Astrocyte of the hippocampus (primary cell): Measurements from ENCODE around the gene GTF2A1L.
"Not testable (repeated sequence)": the region's sequence is repeated elsewhere in the genome, so short reads cannot be mapped to it uniquely, and the experiment has no call there.

Experiments used
- DNase-seq: peaks from one replicate; pipeline ENCODE4 v3.0.0; 2011; ENCODE audit warnings: low read depth, low spot score

Gene GTF2A1L

DNA sequence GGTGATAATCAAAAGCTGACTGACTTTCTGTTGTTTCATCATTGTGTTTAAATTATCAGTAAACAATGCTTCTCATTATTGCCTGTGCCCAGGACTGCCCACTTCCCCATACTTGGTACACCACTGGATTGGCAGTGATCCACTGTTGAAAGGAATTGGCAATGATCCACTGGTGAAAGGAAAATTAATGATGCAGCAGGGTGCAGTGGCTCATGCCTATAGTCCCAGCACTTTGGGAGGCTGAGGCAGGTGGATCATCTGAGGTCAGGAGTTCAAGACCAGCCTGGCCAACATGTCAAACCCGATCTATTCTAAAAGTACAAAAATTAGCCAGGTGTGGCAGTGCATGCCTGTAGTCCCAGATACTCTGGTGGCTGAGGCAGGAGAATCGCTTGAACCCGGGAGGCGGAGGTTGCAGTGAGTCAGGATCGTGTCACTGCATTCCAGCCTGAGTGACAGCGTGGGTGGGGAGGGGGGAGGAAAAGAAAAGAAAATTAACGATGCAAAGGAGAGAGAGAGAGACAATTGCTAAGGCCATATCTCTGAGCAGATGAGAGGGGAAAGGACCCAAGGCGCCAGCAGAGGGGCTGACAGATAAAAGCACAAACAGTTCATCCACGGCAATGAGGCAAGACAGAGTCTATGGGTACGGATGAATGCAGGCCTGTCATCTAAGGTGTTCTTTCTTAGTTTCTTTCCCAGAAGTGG, 10.2 kb upstream of the GTF2A1L start:
- DNase-seq, result peak; percentile 76

DNA sequence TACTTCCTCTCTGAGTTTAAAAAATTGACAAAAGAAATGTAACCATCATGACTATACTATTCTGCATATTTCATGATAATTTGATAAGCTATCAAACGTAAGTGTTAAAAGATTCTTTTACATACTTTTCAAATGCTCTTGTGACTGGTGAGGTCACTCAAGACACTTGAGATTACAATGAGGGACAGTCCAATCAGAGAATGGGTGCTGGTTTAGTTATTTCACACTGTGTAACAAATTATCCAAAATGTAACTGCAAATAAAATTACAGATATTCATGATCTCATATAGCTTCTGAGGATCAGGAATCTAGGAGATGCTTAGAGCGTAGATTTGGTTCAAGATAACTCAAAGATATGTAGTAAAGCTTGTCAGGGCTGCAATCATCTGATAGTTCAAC, 4.4 kb upstream of the GTF2A1L start:
- no peak for DNase-seq

DNA sequence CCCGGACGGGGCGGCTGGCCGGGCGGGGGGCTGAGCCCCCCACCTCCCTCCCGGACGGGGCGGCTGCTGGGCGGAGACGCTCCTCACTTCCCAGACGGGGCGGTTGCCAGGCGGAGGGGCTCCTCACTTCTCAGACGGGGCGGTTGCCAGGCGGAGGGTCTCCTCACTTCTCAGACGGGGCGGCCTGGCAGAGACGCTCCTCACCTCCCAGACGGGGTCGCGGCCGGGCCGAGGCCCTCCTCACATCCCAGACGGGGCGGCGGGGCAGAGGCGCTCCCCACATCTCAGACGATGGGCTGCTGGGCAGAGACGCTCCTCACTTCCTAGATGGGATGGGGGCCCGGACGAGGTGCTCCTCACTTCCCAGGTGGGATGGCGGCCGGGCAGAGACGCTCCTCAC, 3.1 kb upstream of the GTF2A1L start:
- not testable (repeated sequence) for DNase-seq

DNA sequence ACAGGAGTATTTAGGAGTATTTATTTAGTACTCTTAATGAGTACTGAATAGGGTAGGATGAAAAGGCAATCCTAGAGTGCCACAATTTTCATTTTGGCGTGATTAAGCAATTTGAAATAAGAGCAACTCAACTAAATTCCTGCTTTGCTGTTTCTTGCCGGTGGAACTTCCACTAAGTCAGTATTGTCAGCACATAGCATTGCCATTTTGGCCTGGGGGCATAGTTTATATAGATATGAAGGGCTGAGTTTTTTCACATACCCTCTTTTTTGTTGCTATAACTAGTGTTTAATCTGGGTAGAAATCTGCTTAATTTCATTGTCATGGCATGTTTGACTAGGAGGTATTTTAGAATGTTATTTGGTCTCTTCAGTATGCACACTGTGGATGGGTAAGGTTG, 1.9 kb downstream of the GTF2A1L start:
- no peak for DNase-seq

DNA sequence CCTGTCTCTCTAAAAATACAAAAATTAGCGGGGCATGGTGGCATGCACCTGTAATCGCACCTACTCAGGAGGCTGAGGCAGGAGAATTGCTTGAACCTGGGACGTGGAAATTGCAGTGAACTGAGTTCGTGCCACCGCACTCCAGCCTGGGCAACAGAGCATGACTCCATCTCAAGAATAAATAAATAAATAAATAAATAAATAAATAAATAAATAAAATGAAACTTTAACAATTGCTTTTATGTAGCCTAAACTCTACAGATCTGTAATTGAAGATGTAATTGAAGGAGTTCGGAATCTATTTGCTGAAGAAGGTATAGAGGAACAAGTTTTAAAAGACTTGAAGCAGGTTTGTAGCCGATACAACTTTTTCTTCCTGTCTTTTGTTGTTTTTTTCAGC, 2.9 kb downstream of the GTF2A1L start:
- DNase-seq, result no peak

DNA sequence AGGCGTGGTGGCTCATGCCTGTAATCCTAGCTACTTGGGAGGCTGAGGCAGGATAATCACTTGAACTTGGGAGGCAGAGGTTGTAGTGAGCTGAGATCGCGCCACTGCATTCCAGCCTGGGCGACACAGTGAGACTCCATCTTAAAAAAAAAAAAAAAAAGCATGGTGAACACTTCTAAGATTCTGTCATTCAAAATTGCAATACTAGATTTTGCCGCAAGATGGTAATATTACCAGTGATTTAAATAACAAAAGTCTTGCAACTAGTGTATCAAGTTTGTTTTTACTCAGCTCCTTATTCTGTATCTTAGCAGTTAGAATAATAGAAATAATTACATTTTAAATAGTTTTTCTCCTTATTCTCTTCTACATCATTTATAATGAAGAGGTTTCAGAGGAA, 5.0 kb downstream of the GTF2A1L start:
- not testable (repeated sequence) for DNase-seq

DNA sequence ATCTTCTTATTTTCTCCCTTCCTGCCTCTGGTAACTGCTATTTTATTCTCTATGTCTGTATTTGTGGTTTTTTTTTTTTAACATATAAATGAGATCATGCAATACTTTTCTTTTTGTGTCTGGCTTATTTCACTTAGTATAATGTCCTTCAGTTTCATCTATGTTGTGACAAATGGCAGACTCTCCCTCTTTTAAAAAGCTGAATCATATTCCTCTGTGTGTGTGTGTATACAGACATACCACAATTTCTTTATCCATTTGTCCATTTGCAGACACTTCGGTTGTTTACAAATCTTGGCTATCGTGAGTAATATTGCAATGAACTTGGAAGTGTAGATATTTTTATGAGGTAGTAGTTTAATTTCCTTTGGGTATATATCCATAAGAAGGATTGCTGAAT, 7.0 kb downstream of the GTF2A1L start:
- no peak for DNase-seq

DNA sequence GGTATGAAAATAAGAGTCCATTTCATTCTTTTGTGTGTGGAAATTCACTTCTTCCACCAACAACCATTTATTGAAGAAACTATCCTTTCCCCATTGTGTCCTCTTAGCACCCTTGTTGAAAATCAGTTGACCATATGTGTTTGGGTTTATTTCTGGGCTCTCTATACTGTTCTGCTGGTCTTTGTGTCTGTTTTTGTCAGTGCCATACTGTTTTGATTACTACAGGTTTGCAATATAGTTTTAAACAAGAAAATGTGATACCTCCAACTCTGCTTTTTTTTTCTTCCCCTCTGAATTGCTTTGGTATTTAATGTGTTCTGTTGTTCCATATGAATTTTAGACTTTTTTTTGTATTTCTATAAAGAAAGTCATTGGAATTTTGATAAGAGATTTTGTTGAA, 8.4 kb downstream of the GTF2A1L start:
- no peak for DNase-seq

DNA sequence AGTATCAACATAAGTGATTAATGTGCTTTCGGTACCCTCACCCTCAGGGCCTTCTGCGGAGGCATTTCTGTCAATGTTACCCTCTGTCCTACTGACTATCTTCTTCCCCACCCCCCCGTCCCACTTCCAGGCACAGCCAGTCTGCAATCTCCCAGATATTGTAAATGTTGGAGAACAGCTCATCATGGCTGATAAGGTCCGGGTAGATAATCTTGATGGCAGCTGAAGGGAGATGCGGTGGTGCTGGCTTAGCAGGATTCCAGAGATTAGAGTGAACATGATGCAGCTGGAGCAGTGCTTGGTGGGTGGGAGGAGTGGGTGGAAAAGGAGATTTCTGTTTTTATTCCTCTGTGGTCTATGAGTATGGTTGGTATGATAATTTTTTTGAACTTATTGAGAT, 15.5 kb downstream of the GTF2A1L start:
- no peak for DNase-seq

DNA sequence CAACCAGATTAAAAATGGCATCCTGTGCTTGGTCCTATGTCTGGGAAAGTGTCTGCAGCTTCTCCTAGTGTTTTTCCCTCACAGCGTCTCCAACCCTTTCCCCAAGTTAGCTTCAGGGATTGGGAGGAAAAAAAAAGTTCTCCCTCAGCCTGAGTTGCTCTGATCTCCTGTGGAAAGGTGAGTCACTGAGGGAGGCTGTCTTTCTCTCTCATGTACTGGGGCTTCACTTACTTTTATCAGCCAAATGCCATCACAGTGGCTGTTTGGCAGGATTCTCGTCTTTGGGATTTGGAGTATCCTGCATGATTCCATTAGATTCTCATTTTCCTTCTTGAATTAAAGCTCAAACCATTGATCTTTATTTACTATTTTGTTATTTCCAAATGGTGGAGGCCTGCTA, 18.1 kb downstream of the GTF2A1L start:
- no peak for DNase-seq

DNA sequence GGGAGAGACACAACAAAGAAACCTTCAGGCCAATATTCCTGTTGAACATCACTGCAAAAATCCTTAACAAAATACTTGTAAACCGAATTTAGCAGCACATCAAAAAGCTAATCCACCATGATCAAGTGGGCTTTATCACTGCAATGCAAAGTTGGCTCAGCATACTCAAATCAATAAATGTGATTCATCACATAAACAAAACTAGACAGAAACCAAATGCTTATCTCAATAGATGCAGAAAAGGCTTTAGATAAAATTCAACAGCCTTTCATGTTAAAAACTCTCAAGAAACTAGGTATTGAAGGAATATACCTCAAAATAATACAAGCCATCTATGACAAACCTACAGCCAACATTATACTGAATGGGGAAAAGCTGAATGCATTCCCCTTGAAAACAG, 20.6 kb downstream of the GTF2A1L start:
- no peak for DNase-seq

DNA sequence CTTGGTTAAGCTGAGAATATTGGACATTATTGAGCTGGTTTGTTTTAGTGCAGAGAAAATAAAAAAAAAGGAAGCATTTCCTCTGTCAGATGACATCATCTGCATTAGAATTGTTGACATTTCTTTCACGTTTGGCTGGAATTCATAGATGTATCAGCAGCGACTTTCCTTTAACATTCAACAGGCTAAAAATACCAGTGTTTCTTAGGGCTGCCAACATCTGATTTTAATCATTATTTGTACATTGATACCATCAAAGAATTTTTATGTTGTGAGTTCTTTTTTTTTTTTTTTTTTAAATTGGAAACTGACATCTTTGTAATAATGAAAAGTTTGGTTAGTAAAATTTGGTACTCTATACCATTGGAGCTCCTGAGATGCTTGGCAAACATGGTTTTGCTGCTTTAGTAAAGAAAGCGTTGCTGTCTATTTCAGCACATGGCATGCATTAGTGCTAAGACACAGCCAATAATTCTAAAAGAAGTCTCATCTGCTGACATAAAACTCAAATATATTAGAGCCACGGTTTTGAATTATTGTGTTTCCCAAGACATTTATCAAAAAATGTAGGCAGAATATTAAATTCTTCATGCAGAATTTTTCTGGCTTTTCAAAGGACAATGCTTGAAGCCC, 33.6 kb downstream of the GTF2A1L start:
- DNase-seq, result peak; percentile 25

DNA sequence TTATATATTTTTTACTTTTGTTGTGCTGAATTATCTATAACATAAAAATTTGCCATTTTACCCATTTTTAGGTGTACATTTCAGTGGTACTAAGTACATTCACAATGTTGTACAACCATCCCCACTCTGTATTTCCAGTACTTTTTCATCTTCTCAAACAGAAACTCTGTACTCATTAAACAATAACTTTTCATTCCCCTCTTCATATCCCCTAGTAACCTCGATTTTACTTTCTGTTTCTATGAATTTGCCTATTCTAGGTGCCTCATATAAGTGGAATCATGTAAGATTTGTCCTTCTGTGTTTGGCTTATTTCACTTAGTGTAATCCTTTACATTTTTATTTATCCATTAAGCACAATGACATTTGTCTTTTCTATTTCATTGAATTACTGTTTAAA, 51.3 kb downstream of the GTF2A1L start:
- DNase-seq, result no peak

DNA sequence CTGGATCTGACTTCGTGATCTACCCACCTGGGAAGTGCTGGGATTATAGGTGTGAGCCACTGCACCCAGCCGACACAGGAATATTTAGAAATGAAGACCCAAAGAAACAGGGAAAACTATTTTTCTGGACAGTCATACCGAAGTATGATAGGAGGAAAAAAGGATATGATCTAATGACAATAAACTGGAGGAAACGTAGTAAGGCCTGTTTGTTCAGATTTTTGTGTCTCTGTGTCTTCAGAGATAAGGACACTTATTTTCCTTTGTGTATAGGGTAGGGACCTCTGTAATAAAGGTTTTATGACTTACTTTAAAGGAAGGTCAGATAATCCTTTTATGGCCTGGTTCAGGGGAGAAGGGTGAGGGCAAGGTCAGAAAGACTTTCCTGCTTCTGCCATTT, 55.9 kb downstream of the GTF2A1L start:
- no peak for DNase-seq

DNA sequence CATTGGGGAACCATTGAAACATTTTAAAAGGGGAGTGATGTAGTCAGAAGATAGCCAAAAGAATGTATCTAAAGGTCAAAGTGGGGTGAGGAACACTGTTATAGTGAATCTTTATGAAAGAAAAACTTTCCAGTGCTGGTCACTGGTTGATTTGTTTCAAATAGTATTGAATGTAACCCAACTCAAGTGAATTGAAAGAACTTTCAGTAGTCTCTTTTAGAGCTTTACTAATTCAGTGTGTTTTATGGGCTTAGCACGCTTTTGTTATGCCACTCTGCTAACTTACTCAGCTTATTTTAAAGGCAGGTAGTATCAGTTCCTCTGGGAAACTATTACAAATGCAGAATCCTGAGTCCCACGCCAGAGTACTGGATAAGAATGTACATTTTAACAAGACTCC, 57.3 kb downstream of the GTF2A1L start:
- DNase-seq, result no peak

DNA sequence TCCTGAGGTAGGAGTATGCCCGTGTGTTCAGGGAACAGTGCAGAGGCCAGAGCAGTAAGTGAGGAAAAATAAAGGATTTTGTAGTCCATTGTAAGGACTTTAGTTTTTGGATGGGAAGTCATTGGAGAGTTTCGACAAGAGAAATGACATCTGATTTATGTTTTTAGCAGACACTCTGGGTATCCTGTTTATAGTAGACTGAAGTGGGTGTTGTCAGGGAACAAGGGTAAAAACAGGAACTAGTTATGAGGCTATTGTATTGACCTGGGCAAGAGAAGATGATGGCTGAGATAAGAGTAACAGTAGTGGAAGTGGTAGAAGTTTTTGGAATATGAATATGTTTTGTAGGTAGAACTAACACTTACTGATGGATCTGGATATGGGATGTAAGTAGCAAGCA, 59.8 kb downstream of the GTF2A1L start:
- DNase-seq, result no peak

DNA sequence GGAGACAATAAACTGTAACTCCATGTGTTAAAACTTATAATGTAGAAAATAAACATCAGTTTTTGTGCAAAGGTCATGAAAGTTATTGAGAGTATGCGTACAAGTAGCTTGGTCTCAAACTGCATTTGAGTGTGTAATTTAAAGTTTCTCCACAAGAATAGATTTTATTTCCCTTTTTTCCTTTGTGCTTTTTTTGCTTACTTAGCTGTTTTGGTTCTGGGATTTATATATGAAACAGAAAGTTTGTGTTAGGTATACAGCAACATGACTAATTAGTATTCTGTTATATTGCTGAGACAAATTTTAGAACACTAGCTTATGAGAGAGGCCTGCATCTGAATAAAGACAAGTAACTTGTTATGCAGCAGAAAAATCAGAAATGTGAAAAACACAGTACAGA, 67.5 kb downstream of the GTF2A1L start:
- DNase-seq, result no peak

DNA sequence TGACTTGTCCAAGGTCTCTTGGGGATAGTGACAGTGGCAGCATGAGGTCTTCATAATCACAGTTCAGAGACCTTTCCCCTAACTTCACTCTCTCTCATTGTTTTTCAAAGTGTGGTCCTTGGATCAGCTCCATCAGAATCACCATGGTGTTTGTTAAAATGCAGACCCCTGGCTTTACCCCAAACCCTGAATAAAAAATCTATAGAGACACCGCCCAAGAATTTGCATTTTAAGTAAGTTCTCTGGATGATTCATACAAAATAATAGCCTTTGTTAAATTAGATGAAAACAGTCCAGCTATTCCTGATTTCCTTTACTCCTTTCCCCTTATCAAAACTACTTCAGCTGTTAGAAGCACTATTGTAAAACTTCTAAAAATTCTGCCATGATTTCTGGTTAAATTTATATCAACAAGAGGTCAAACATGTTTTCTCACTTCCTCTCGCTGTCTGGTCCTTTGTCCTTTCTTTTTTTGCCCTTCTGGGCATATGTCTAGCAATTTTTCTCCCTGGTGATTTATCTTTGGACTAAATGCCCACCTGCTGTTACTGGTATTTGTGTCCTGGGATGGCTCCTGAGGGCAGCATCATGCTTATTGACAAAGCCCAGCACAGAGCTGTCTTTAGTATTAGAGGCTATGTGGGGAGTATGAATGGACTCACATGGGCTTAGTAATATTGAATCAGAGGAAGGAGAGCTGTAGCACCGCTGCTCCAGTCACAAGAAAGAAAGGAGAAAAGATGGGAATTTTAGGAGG, 74.5 kb downstream of the GTF2A1L start:
- DNase-seq, result peak; percentile 17

DNA sequence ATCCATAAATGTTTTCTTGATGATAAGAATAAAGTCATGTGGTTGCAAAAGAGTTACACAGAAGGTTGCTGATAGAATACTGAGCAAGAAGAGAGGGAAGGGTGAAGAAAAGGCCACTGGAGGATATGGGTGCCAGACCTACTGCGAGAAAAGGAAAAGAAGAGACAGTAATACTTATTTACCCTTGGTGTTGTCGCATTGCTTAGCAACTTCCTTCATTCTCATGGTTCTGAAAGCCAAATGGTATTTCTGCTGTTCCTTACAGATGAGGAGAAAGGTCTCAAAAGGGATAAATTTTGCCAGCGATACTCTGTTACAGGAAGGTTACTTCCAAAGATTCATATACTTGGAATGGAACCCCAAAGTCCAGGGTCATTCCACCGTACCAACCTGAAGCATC, 75.4 kb downstream of the GTF2A1L start:
- DNase-seq, result peak; percentile 47

DNA sequence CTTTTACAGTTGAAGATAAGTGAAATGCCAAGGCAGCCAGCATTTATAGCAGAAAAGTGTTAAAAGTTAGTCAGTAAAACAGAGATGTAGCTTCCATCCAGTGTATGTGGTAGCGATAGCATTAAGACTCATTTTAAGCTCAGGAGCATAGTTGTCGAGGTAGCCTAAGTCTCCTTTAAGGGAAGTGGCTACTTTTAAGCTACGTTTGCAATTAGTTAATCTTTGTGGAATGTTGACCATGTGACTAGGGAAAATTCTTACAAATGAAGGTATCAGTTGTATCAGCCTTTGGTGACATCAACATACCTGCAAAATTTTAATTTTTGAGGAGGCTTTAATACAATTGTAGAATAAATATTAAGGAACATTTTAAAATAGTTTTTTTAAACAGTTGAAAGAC, 76.0 kb downstream of the GTF2A1L start:
- DNase-seq, result peak; percentile 70

DNA sequence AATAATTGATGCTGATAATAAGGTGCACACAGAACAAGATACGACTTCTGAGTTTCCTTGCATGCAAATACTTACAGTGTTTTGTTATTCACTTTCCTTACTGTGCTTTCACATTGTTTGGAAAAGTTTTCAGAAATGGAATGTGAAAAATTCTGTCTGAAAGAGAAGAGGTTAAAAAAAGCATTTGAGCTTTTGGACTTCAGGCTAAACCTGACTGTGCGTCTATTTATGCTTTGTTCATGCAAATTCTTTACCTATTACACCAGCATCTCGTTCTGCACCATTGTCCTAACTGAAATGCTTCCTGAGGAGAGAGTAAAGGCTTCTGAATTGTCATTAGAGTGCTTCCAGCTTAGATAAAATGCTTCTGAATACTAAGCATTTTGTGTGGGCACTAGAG, 76.5 kb downstream of the GTF2A1L start:
- peak; percentile 85 for DNase-seq

DNA sequence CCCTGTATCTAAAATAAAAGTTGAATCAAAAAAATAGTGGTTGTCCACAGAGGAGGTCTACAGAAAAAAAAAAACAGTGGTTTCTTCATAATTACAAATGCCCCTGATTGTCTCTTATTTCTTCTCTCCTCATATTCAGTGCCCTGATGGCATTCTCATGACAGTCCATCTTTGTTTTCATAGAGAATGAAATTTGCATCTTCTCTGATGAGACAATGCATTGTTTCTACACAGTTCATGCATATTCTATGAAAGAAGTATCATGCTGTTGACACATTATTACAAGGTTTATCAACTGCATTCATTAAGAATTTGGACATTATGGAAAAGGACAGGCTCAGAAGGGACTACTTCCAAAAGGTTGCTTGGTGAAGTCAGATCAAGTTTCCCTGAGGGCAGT, 78.3 kb downstream of the GTF2A1L start:
- no peak for DNase-seq

DNA sequence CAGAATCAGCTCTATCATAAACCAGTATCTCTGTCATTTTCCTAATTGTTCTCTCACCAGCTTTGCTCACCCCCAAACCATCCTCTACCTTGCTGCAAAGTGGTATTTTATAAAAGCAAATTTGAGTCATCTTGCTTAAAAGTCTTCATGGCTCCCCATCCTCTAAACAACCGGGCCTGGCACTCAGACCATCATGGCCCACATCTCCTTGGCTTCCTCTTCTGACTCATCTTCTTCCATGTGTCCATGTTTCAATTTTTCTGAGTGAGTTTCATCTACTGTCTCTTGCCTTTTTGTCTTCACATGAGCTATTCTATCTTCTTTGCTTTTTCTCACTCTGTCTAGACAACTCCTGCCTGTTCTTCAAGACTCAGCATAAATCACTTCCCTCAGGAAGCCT, 79.2 kb downstream of the GTF2A1L start:
- DNase-seq, result no peak
